Breast epithelium (tissue), 4 donors: ENCODE results near the gene ABI3BP. TPM values are rescaled to one million over a fixed set of nuclear protein-coding genes. Genes with fewer than 3 reads are reported as not detected.

Experiments
- DNase-seq, 2 donors: peaks; one replicate each; pipeline ENCODE4 v3.0.0-alpha.2; 2019; ENCODE audit warnings: low spot score in 2 of 2
- H3K27ac ChIP-seq, 2 donors: fragments of 200-600 bp; sonication (generic) in 1 of 2; one replicate each; pipeline ENCODE4 v1.5.1; 2016 to 2019; ENCODE audit warnings: mild to moderate bottlenecking in 1 of 2
- H3K27me3 ChIP-seq, 2 donors: fragments of 200-600 bp; sonication (generic) in 1 of 2; one replicate each; pipeline versions ENCODE4 v1.5.1 to v1.6.0; 2017 to 2019; ENCODE audit warnings: control low read depth in 1 of 2, mild to moderate bottlenecking in 1 of 2
- H3K36me3 ChIP-seq: fragments of 200-600 bp; one replicate; pipeline ENCODE4 v1.5.1; 2019
- H3K4me1 ChIP-seq, 2 donors: fragments of 200-600 bp; sonication (generic); one replicate each; pipeline ENCODE4 v1.5.1; 2016 to 2019; ENCODE audit warnings: control low read depth in 1 of 2
- H3K4me3 ChIP-seq, 3 donors: fragments of 200-600 bp; sonication (generic); 1 replicate in 2 of 3; 2 replicates in 1 of 3; pipeline ENCODE4 v1.5.1; 2016 to 2019; ENCODE audit warnings: mild to moderate bottlenecking in 3 of 3, moderate library complexity in 2 of 3
- H3K9me3 ChIP-seq, 2 donors: fragments of 200-600 bp; sonication (generic) in 1 of 2; one replicate each; pipeline ENCODE4 v1.5.1; 2016 to 2019; ENCODE audit warnings: control low read depth in 1 of 2
- CTCF ChIP-seq, 3 donors: fragments of 450-650 bp; IDR thresholded peaks; one replicate each; pipeline ENCODE4 v1.5.1; 2016 to 2017; ENCODE audit warnings: antibody characterized with exemption in 3 of 3, mild to moderate bottlenecking in 3 of 3, moderate library complexity in 3 of 3
- POLR2A ChIP-seq: fragments of 450-650 bp; IDR thresholded peaks from one replicate; pipeline ENCODE4 v1.6.1; 2016; ENCODE audit warnings: antibody characterized with exemption, mild to moderate bottlenecking, moderate library complexity
- POLR2AphosphoS5 ChIP-seq, 3 donors: sonication (generic); formaldehyde crosslinking; IDR thresholded peaks; one replicate each; pipeline ENCODE4 v1.6.1; 2017; ENCODE audit warnings: antibody characterized with exemption in 3 of 3
- intact Hi-C: fragments of 100-400 bp; cut with DNase I; formaldehyde crosslinking; loops from one replicate; pipeline ENCODE4 v1.15.1; 2023; ENCODE audit warnings: low total_unique reads
- total RNA-seq, 3 donors: library from RNA; depleted of rRNA; stranded (reverse); fragments of >200 nt; gene quantifications; one replicate each; pipeline ENCODE4 v1.1.0, GENCODE V29; 2016

Gene ABI3BP
- total RNA-seq, 3 donors from 2014 or later = 17.4 to 170 (median 41.1) TPM

- TF ChIP-seq POLR2A = no peak
- TF ChIP-seq POLR2AphosphoS5 (IDR thresholded peaks at IDR 0.05) = no peak
- no peak for TF ChIP-seq CTCF (IDR thresholded peaks at IDR 0.05)
- Histone ChIP-seq H3K4me1 (no peaks in the 10 kb centered on the region), H3K27me3 (no peaks in the 10 kb centered on the region), H3K9me3 (no peaks in the 10 kb centered on the region), H3K36me3 (no peaks in the 10 kb centered on the region), H3K27ac (no peak overlapping the region), H3K4me3 (no peak overlapping the region)
- no peak for DNase-seq
- intact Hi-C loops = no loop called here
Measured at GRCh38 chr3:100803711-100804110, 189.5 kb downstream of the ABI3BP start.

- DNase-seq = no peak
- intact Hi-C loops = no loop called here
- H3K27me3 ChIP-seq = no peaks in the 10 kb centered on the region
Measured at GRCh38 chr3:100802126-100802525, 191.1 kb downstream of the ABI3BP start.

GRCh38 chr3:100798012-100798411, 195.2 kb downstream of the ABI3BP start:
- intact Hi-C loops = no loop called here
- TF ChIP-seq POLR2A (no peak), POLR2AphosphoS5 (IDR thresholded peaks at IDR 0.05) (no peak), CTCF (IDR thresholded peaks at IDR 0.05) (no peak)

More at GRCh38 chr3:100802126-100802525, 191.1 kb downstream of the ABI3BP start:
- peak overlapping the region in 1 of 2 donors; percentile 27 for H3K27ac ChIP-seq
- H3K9me3 ChIP-seq = no peaks in the 10 kb centered on the region
- no peak overlapping the region for H3K4me3 ChIP-seq
- H3K36me3 ChIP-seq = no peaks in the 10 kb centered on the region
- no peaks in the 10 kb centered on the region for H3K4me1 ChIP-seq
- TF ChIP-seq POLR2A (no peak), CTCF (IDR thresholded peaks at IDR 0.05) (no peak), POLR2AphosphoS5 (IDR thresholded peaks at IDR 0.05) (no peak)

GRCh38 chr3:100796556-100796955, 196.7 kb downstream of the ABI3BP start:
- Histone ChIP-seq H3K9me3 (no peaks in the 10 kb centered on the region), H3K27me3 (no peaks in the 10 kb centered on the region), H3K27ac (no peak overlapping the region), H3K4me3 (no peak overlapping the region), H3K4me1 (no peaks in the 10 kb centered on the region), H3K36me3 (no peaks in the 10 kb centered on the region)
- no peak for TF ChIP-seq POLR2A
- TF ChIP-seq CTCF (IDR thresholded peaks at IDR 0.05) = no peak
- TF ChIP-seq POLR2AphosphoS5 (IDR thresholded peaks at IDR 0.05) = no peak
- intact Hi-C loops = no loop called here
- DNase-seq = no peak

More at GRCh38 chr3:100798012-100798411, 195.2 kb downstream of the ABI3BP start:
- Histone ChIP-seq H3K27ac (no peak overlapping the region), H3K4me1 (no peaks in the 10 kb centered on the region), H3K27me3 (no peaks in the 10 kb centered on the region), H3K9me3 (no peaks in the 10 kb centered on the region), H3K4me3 (no peak overlapping the region), H3K36me3 (no peaks in the 10 kb centered on the region)
- DNase-seq = no peak

- Histone ChIP-seq H3K27ac (no peak overlapping the region), H3K4me3 (no peak overlapping the region), H3K36me3 (no peaks in the 10 kb centered on the region), H3K9me3 (peaks cover 5 to 16% of the 10 kb centered on the region in 2 donors), H3K27me3 (no peaks in the 10 kb centered on the region), H3K4me1 (no peaks in the 10 kb centered on the region)
- no peak for DNase-seq
- TF ChIP-seq POLR2A (no peak), CTCF (IDR thresholded peaks at IDR 0.05) (no peak), POLR2AphosphoS5 (IDR thresholded peaks at IDR 0.05) (no peak)
- intact Hi-C loops = no loop called here
Measured at GRCh38 chr3:100789579-100789978, 203.6 kb downstream of the ABI3BP start.
